Activated CD8-positive, alpha-beta memory T cell treated with anti-CD3 and anti-CD28 coated beads for 24 hours (primary cell): ENCODE data around the gene BRIP1.
"Not testable (repeated sequence)": the region's sequence is repeated elsewhere in the genome, so short reads cannot be mapped to it uniquely, and the experiment has no call there.

Experiments used
- DNase-seq: peaks from one replicate; pipeline ENCODE4 v3.0.0-alpha.2; 2020

Gene BRIP1

DNA sequence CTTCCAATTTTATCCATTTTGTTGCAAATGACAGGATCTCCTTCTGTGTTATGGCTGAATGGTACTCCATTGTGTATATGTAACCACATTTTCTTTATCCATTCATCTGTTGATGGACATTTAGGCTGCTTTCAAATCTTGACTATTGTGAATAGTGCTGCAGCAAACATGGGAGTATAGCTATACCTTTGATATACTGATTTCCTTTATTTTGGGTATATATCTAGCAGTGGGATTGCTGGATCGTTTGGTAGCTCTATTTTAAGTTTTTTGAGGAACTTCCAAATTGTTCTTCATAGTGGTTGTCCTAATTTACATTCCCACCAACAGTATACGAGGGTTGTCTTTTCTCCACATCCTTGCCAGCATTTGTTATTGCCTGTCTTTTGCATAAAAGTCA is 67.8 kb downstream of the BRIP1 start:
- DNase-seq, result no peak

DNA sequence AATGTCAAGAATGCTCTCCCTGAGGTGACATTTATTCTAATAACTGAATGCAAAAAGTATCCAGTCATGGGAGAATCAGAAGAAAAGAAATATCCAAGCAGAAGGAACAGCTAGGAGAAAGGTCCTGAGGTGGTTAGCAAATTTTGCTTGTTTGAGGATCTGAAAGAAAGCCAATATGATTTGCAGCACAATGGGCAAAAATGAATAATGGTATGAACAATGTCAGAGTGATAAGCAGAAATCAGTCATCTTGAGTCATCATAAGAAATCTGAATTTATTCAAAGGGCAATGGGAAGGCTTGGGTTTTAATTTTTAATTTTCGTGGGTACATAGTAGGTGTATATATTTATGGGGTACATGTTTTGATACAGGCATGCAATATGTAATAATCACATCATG is 68.5 kb downstream of the BRIP1 start:
- DNase-seq, result no peak

DNA sequence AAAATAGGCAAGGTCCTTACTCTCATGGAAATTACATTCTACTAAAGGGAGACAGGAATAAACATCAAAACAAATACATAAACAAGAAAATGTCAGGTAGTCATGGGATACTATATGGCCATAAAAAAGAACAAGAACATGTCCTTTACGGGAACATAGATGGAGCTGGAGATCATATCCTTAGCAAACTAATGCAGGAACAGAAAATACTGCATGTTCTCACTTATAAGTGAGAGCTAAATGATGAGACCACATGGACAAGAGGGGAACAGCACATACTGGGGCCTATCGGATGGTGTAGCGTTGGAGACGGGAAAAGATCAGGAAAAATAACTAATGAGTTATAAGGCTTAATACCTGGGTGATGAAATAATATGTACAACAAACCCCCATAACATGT is 69.1 kb downstream of the BRIP1 start:
- no peak for DNase-seq

DNA sequence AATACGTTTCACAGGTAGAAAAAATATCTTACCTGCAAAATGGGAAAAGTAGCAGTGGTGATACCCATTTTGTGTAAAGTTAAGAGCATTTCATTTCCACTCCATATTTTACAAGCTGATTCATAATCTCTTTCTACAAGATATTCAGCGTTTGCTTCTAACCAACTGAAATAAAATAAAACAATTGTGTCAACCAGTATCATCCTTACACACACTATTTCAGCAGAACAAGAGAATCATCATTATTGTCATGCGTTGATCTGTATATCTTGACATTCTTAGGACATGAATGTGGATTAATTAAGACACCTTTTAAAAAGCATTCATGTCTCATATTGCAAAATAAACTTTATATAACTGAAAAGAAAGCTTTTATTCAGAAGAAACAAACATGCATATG is 69.8 kb downstream of the BRIP1 start:
- DNase-seq, result no peak

DNA sequence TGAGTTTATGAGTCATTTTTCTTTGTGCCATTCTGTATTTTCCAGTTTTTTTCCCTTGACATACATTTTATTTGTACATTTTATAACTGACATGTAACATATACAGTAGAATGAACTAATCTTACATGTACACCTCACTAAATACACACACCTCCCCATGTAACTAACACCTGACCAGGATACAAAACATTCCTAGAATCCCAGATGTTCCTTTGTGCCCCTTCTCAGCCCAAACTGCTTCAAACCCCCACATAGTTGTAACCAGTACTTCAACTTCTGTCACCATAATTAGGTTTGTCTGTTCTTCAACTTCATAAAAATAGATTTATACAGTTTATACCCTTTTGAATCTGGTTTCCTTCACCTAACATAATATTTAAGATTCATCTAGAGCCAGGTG is 73.5 kb downstream of the BRIP1 start:
- no peak for DNase-seq

DNA sequence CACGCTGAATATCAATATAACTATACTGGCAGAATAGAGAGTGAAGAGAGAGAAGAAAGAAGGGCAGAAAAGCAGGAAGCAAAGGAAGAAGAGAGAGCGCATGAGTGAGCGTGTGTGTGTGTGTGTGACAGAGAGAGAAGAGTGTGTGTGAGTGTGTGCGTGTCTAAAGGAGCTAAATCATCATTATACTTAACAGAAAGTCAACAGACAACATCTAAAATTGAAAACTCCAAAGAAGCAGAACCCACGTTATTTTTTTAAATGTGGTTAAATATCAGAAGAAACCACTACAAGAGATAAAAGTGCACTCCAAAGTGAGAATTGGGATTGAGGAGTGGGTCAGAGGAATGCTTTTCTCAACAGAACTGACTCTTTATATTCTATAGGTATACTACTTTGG is 77.2 kb downstream of the BRIP1 start:
- no peak for DNase-seq

DNA sequence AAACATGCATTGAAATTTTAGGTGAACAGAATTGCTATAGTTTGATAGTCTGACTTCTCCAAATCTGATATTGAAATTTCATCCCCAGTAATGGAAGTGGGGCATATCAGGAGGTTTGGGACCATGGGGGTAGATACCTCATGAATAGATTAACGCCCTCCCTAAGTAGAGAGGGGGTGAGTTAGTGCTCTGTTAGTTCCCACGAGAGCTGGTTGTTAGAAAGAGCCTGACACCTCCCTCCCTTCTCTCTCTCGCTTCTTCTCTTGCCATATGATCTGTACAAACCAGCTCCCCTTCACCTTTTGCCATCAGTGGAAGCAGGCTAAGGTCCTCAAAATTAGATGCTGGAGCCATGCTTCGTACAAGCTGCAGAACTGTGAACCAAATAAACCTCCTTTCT is 78.8 kb downstream of the BRIP1 start:
- no peak for DNase-seq

DNA sequence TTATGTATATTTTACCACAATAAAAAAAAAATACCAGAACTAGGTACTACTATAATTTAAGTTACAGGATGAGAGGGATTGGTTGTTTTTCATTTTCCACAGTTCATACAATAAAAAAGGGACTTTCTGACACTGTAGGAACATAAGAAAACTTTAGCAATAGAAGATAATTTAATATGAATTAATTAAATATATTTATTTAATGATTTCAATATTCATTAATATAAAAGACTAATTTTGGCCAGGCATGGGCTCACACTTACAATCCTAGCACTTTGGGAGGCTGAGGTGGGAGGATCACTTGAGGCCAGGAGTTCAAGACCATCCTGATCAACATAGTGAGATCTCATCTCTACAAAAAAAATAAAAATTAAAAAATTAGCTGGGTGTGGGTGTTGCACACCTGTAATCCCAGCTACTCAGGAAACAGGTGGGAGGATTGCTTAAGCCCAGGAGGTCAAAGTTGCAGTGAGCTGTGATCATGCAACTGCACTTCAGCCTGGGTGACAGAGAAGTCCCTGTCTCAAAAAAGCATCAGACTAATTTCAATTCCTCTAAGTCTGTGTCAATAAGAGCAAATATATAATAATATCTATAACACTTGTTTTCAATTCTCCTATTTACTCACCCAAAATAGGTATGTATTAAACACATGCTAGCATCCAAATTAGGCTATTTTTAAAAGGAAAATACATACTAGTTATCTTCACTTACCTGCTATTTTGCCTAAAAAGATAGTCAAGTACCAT is 79.6 kb downstream of the BRIP1 start:
- DNase-seq, result no peak

DNA sequence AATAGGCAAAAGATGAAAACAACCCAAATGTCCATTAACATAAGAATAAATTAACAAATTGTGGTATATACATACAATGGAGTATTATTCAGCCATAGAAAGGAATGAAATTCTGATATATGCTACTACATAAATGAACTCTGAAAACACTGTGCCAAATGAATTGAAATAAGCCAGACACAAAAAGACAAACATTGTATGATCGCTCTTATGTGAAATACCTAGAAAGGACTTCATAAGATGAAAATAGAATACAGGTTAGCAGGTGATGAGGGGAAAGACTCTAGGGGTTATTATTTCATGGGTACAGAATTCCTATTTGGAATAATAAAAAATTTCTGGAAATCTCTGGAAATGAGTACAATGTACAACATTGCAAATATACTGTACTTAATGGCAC is 80.2 kb downstream of the BRIP1 start:
- DNase-seq, result no peak

DNA sequence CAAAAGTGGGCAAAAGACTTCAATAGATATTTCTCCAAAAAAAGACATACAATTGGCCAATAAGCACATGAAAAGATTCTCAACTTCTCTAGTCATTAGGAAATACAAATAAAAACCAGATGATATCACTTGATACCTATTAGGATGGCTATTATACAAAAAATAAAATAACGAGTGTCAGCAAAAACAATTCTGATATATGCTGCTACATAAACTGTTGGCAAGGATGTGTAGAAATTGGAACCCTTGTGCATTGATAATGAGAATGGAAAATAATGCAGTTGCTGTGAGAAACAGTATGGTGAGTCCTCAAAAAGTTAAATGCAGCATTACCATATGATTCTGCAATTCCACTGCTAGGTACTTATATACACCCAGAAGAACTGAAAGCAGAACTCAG is 80.6 kb downstream of the BRIP1 start:
- DNase-seq, result no peak

DNA sequence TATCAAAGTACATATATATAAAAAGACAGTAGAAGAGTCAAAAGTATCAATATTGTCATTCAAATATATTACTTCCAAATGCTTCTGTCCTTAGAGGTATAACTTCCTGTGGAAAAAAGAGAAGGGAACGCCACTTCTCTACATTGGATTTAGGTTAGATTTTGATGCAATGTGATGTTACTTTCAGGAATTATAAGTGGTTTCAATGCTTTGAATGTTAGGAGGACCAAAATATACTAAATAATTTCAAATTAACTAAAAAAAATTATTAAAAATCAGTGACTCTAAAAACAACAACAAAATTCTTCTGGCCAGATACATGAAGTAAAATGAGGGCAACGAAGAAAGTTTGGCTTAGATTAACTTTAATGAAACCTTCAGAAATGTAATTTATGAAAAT is 88.0 kb downstream of the BRIP1 start:
- no peak for DNase-seq

DNA sequence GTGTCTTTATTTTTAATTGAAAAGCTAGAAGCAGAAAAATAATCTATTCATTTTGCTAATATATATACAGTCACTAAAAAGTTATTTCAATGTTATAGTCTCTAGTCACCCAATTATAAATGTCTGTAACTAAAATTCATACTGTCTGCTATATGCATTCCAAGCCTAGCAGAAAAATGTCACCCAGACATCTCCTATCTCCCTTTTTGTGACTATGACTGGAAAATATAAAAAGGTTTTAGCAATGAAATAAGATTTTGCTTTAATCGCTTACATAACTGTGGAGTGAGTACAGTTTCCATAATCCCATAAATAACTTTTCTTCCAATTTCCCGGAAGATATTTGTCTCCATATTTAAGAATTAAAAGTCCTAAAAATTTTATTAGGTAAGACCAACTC is 88.6 kb downstream of the BRIP1 start:
- no peak for DNase-seq

DNA sequence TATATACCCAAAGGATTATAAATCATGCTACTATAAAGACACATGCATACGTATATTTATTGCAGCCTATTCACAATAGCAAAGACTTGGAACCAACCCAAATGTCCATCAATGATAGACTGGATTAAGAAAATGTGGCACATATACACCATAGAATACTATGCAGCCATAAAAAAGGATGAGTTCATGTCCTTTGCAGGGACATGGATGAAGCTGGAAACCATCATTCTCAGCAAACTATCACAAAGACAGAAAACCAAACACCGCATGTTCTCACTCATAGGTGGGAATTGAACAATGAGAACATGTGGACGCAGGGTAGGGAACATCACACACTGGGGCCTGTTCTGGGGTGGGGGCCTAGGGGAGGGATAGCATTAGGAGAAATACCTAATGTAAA is 89.2 kb downstream of the BRIP1 start:
- DNase-seq, result not testable (repeated sequence)

DNA sequence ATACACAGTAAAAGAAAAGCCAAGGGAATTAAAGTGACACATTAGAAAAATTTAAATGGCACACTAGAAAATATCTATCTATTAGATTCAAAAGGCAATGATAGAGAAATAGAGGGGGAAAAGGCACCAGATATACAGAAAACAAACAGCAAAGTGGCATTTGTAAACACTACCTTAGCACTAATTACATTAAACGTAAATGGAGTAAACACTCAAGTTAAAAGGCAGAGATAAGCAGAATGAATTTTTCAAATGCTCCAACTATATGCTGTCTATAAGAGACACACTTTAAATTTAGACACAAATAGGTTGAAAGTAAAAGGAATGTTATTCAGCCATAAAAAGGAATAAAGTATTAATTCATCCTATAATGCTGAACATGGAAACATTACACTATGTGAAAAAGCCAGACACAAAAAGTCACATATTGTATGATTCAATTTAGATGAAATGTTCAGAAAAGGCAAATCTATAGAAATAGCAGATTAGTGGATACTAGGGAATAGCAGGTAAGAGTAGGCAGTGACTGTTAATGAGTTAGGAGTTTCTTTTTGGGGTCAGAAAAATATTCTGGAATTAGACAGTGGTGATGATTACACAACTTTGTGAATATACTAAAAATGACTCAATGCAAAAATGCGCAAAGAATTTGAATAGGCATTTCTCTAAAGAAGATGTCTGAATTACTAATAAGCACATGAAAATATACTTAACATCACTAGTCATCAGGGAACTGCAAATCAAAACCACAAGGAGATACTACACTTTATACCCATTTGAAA is 92.4 kb downstream of the BRIP1 start:
- no peak for DNase-seq

DNA sequence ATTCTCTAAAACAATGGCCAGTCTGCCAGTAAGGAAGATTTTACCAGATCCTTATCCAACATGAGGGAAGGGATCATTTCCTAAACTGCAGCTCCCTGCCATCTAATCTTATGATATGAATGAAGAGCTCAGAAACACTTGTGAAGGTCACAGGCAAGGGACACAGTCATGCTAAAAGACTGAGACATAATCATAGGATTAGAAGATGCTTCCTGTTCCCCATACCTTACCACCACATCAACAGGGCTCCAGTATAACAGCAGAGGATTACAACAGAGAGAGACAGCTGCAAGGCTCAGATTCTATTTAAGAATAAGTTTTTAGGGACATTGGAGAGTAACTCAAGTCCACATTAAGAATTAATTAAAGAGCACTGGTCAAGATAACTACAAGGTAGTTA is 93.3 kb downstream of the BRIP1 start:
- DNase-seq, result no peak

DNA sequence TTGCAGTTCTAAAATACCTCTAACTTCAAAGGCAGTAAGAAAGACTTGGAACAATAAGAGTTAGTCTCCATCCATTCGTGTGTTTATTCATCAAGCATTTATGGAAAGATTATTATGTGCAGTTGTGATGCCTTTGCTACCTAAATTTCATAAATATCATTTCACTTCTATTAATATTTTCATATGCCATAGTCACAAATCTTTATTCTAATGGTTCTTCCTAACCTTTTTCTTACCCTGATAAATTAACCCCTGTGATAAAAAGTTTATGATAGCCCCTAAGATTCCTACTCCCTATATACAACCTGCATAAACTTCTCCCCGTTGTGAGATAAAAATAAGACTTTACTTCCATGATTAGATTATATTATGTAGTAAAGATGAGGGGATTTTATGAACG is 94.9 kb downstream of the BRIP1 start:
- no peak for DNase-seq

DNA sequence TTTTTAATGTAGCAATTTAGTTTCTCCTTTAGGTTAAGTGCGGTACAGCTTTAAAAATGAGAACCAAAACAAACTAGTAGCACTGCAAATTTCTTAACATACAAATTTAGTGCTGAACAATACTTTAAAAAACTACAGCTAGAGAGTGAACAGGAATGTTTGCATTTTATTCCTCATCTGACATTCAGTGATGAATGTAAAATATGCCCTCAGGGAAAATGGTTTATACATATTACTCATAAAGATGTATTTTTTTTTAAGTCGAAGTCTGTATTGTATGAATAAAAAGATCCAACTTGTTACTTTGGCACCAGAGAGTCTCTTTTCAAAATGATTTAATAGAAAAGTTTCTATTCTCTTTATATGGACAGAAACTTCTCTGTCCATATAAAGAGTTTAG is 96.8 kb downstream of the BRIP1 start:
- DNase-seq, result no peak

DNA sequence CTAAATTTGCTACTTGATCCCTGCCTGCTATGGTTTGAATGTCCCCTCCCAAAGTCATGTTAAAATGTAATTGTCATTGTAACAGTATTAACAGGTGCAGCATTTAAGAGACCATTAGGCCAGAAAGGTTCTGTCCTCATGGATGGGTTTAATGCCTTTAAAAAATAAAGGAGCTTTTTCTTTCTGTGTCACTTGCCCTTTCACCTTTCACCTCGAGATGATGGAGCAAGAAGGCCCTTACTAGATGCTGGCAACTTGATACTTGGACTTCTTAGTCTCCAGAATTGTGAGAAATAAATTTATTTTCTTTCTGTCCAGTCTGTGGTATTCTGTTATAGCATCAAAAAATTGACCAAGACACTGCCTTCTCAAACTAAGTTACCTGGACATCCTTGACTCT is 98.5 kb downstream of the BRIP1 start:
- DNase-seq, result no peak

DNA sequence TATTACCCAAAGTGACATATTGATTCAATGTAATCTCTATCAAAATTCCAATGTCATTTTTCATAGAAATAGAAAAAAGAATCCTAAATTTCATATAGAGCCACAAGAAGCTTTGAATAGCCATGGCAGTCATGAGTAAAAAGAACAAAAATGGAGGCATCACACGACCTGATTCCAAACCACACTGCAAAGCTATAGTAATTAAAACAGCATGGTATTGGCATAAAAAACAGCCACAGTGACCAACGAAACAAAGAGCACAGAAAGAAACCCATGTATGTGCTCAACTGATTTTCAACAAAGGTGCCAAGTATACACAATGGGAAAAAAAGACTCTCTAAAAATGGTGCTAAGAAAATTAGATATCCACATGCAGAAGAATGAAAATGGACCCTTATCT is 101.5 kb downstream of the BRIP1 start:
- DNase-seq, result no peak

DNA sequence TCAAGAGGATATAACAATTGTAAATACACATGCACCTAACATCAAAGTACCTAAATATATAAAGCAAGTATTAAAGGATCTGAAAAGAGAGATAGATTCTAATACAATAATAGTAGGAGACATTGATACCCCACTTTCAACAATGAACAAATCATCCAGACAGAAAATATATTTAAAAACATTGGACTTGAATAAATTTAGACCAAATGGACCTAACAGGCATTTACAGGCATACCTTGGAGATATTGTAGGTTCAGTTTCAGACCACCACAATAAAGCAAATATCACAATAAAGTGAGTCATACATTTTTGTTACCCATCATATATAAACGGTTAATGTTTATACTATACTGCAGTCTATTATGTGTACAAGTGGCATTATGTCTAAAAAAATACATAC is 104.0 kb downstream of the BRIP1 start:
- DNase-seq, result no peak

DNA sequence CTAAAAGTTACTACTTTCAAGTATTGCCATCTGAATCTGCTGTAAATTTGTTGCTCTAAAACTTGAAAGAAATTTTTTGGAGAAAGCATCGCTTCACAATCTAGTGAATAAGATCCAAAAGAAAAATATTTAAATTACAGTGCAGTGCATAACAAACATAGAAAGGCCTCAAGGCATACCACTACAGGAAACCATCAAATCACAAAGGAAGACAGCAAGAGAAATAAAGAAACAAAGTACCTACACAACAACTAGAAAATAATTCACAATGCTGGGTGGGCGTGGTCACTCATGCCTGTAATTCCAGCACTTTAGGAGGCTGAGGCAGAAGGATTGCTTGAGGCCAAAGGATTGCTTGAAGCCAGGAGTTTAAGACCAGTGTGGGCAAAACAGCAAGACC is 104.9 kb downstream of the BRIP1 start:
- no peak for DNase-seq

DNA sequence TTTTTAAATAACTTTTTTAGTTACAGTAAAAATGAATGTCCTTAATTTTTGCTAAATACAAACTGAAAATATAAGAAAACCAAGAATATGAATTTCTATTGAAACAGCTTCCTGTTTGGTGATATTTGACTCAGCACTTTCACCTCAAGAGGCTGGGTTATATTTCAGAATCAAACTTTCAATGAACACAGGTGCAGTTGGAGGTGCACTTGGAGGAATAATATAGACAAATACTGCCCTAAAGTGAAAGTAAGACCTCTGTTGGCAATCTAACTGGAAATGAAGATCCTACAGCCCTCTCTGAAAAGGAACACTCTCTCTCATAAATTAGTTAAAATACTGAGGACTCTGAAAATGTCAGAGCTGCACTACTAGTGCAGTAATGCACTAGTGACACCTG is 106.2 kb downstream of the BRIP1 start:
- no peak for DNase-seq

DNA sequence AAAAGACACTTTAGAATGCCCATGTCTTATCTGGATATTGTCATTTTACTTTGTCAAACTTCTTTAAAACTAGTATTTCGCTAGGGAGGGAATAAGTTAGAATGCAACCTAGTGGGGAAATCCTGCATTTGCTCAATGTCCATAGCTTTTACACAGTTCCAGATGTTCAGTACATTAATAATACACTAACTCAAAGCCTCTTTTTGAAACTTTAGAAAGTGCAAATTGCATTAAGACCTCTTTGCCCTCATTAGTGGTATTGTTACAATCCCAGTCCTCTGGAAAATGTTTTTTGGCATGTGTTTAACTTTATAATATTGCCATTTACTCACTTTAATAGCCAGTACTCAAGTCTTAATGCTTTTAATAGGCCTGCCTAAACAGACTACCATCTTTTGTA is 106.8 kb downstream of the BRIP1 start:
- DNase-seq, result no peak

DNA sequence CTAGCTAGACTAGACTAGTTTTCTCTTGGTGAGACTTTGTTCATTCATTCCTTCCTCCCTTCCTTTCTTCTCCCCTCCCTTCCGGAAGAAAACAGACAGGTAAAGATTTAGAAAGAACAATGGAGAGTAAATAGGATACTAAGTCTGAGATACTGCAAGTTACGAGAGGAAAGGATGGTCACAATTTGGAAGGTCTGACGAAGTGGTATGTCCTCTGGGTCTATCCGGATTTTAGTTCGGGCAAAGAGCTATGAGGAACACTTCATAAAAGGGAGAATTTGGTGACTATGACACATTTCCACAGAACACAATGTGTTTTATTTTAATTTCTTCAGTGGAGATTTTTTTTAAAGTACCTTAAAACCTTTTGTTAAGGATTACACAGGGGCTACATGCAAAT is 107.7 kb downstream of the BRIP1 start:
- DNase-seq, result no peak

DNA sequence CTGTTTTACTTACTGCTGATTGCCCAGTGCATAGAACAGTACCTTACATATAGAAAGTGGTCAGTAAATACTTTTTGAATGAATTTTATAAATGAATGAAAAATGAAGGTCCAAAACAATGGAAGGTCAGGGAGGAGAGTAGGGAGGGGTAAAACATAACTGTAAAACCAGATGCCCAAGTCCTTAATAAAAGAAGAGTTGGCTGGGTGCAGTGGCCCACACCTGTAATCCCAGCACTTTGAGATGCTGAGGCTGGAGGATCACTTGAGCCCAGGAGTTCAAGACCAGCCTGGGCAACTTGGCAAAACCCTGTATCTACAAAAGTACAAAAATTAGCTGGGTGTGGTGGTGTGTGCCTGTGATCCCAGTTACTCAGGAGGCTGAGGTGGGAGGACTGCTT is 108.2 kb downstream of the BRIP1 start:
- no peak for DNase-seq
